Hematopoietic multipotent progenitor cell treated with erythropoietin and hydrocortisone succinate and interleukin-3 and kit ligand, for 6 days (in vitro differentiated cells): Measurements from ENCODE around the gene SEPTIN14.
A peak's percentile ranks its signal among the peaks of the same experiment; 100 is the strongest.
"Not testable (repeated sequence)": the region's sequence is repeated elsewhere in the genome, so short reads cannot be mapped to it uniquely, and the experiment has no call there.

Experiments
- DNase-seq: peaks from one replicate; pipeline ENCODE4 v3.0.0-alpha.2; 2015

SEPTIN14 gene

DNA sequence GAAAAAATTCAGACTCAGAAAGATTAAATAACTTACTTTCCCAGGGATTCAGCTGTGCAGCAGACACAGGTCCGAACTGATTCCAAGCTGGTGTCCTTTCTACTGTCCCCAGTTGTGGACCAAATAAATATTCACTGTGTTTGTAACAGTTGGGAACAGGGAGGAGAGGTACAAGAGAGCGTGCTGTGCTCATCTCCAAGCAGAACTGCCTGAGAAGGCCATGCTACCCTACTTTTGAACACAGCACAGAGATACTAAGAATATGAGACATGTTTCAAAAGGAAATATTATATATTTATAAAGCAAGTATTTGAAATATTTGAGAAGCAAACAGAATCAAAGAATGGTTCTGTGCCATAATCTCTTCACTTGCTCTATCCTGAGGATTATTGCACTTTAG is at the start of gene SEPTIN14:
TSS of gene SEPTIN14 (minus strand) at position 101 of the 400 bp plus-strand sequence. CDS start 756 bp downstream, outside the sequence.
- not testable (repeated sequence) for DNase-seq

GRCh38 chr7:55903985-55904759 is 41.6 kb upstream of the SEPTIN14 start:
- no peak for DNase-seq

DNA sequence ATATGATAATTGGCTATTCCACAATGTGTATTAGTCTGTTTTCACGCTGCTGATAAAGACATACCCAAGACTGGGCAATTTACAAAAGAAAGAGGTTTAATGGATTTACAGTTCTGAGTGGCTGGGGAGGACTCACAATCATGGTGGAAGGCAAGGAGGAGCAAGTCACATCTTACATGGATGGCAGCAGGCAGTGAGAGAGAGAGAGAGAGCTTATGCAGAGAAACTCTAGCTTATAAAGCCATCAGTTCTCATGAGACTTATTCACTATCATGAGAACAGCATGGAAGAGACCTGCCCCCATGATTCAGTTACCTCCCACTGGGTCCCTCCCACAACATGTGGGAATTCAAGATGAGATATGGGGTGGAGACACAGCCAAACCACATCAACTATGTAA is 38.5 kb upstream of the SEPTIN14 start:
- DNase-seq, result peak; percentile 39

DNA sequence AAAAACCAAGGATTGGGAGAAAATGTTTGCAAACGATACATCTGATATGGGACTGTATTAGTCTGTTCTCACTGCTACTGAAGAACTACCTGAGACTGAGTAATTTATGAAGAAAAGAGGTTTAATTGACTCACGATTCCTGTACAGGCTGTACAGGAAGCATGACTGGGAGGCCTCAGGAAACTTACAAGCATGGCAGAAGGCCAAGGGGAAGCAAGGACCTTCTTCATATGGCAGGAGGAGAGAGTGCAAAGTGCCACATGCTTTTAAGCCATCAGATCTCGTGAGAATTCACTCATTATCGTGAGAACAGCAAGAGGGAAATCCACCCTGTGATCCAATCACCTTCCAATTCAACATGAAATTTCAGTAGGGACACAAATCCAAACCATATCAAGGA is 35.7 kb upstream of the SEPTIN14 start:
- DNase-seq, result no peak

- no peak for DNase-seq
These were observed 32.5 kb upstream of the SEPTIN14 start for GRCh38 chr7:55895021-55895420.

- DNase-seq, result no peak
These were observed 31.4 kb upstream of the SEPTIN14 start for GRCh38 chr7:55893940-55894339.

- DNase-seq, result not testable (repeated sequence)
These were observed 25.8 kb upstream of the SEPTIN14 start for GRCh38 chr7:55888378-55888777.

DNA sequence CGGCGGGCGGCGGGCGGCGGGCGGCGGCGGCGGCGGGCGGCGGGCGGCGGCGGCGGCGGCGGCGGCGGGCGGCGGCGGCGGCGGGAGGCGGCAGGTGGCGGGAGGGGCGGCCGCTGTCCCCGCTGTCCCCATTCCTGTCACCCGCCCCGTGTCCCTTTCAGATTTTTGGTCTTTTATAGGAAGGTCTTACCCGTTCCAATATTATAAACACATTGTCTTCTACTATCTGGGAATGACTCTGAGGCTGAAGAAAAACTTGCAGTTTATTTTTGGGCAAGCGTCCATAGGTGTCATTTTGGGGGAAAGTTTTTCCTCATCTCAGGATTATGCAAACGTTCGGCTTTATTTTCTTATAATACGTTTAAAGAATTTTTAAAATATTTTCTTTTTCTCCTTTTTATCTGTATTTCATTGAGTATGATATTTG is 25.3 kb upstream of the SEPTIN14 start:
- peak; percentile 49 for DNase-seq

GRCh38 chr7:55884321-55884720 is 21.8 kb upstream of the SEPTIN14 start:
- DNase-seq, result no peak

DNA sequence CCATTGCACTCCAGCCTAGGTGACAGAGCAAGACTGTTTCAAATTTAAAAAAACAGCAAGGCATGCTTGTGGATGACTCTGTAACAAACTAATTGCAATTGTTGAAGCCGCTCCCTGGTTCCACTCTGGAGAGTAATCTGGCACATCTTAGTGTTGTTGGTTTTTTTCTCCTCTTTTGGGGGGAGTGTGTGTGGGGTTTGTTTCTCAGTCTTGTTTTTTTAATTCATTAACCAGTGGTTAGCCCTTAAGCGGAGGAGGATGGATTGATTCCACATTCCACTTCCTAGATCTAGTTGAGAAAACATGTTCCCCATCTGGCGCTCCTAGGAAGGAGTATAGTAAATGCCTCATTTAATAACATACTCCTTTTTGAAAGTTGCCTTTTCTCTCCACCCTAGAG is 16.1 kb upstream of the SEPTIN14 start:
- no peak for DNase-seq

DNA sequence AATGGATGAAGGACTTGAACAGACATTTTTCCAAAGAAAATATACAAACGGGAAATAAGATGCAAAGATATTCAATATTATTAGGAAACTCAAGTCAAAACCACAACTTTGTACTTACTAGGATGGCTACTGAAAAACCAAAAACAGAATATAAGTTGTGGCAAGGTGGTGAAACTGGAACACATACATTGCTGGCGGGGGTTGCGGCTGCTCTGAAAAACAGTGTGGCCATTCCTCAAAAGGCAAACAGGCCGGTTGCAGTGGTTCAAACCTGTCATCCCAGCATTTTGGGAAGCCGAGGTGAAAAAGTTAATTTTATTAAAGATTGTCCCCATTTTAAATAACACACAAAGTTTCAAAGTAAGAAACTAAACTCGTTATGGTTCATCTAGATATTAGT is 14.8 kb upstream of the SEPTIN14 start:
- no peak for DNase-seq

- no peak for DNase-seq
These were observed 11.2 kb upstream of the SEPTIN14 start for GRCh38 chr7:55873765-55874164.

GRCh38 chr7:55871932-55872485 is 9.5 kb upstream of the SEPTIN14 start:
- no peak for DNase-seq

DNA sequence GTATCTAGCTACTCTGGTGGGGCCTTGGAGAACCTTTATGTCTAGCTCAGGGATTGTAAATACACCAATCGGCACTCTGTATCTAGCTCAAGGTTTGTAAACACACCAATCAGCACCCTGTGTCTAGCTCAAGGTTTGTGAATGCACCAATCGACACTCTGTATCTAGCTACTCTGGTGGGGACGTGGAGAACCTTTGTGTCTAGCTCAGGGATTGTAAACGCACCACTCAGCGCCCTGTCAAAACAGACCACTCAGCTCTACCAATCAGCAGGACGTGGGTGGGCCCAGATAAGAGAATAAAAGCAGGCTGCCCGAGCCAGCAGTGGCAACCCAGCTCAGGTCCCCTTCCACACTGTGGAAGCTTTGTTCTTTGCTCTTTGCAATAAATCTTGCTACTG is 6.4 kb upstream of the SEPTIN14 start:
- DNase-seq, result not testable (repeated sequence)

DNA sequence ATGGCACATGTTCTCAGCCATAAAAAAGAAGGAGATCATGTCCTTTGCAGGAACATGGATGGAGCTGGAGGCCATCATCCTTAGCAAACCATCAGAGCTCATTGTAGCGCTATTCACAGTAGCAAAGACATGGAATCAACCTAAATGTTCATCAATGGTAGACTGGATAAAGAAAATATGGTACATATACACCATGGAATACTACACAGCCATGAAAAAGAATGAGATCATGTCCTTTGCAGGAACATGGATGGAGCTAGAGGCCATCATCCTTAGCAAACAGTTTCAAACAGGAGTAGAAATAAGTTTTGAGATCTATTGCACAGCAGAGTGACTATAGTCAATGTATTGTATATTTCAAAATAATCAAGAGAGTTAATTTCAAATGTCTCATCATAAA is 17.4 kb downstream of the SEPTIN14 start:
- DNase-seq, result not testable (repeated sequence)

GRCh38 chr7:55838595-55838994 is 24.0 kb downstream of the SEPTIN14 start:
- DNase-seq, result no peak

DNA sequence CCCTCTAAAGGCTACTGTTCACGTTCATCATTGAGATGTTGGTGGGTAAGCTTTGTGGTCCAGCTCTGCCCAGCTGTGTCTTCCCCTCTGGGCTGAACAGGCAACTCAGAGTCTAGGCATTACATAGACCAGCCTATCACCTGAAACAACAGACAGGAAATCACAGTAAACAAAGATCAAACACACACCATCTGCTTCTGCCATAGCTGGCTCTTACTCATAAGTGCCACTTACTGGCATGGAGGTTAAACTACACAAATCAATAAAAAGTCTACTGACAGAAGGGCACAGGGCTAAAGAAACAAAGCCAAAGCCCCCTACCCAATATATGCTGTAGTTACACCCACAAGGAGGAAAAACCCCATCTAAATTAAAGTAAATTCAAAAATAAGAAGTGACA is 35.0 kb downstream of the SEPTIN14 start:
- DNase-seq, result no peak

GRCh38 chr7:55818686-55819085 is 43.9 kb downstream of the SEPTIN14 start:
- DNase-seq, result no peak

- DNase-seq, result not testable (repeated sequence)
These were observed 65.3 kb downstream of the SEPTIN14 start for GRCh38 chr7:55797260-55797659.

DNA sequence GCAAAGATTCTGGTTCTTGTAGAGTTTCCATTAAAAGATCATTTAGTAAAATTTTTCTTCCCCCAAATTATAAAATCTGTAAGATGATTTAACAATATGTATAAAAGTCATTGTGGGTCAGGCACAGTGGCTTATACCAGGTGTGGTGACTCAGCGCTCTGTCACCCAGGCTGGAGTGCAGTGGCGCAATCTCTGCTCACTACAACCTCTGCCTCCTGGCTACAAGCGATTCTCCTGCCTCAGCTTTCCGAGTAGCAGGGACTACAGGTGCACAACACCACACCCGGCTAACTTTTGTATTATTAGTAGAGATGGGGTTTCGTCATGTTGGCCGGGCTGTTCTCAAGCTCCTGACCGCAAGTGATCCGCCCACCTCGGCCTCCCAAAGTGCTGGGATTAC is 68.0 kb downstream of the SEPTIN14 start:
- no peak for DNase-seq

GRCh38 chr7:55792048-55792447 is 70.5 kb downstream of the SEPTIN14 start:
- no peak for DNase-seq

DNA sequence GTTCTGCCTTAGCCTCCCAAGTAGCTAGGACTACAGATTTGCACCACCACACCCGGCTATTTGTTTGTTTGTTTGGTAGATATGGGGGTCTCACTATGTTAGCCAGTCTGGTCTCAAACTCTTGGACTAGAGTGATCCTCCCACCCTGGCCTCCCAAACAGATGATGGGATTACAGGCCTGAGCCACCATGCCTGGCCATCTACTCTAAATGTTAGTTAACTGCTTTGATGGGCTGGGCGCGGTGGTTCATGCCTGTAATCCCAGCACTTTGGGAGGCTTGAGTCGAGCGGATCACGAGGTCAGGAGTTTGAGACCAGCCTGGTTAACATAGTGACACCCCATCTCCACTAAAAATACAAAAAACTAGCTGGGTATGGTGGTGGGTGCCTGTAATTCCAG is 74.8 kb downstream of the SEPTIN14 start:
- DNase-seq, result no peak

DNA sequence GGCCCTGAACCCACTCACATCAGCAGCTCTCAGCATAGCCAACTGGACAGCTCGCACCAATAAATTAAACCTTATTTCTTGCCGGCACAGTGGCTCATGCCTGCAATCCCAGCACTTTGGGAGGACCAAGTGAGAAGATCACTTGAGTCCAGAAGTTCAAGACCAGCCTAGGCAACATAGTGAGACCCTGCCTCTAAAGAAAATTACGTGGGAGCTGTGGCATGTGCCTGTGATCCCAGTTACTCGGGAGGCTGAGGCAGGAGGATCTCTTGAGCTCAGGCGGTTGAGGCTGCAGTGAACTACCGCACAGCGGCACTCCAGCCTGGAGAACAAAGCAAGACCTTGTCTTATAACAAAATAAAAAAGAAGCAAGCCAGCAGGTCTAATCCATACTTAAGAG is 75.7 kb downstream of the SEPTIN14 start:
- DNase-seq, result no peak

GRCh38 chr7:55785444-55785843 is 77.1 kb downstream of the SEPTIN14 start:
- DNase-seq, result not testable (repeated sequence)

- no peak for DNase-seq
These were observed 78.4 kb downstream of the SEPTIN14 start for GRCh38 chr7:55784151-55784550.
